ENCODE measurements around the gene AP5M1.
"Not testable (repeated sequence)": the region's sequence is repeated elsewhere in the genome, so short reads cannot be mapped to it uniquely, and the experiment has no call there.

AP5M1 gene

DNA sequence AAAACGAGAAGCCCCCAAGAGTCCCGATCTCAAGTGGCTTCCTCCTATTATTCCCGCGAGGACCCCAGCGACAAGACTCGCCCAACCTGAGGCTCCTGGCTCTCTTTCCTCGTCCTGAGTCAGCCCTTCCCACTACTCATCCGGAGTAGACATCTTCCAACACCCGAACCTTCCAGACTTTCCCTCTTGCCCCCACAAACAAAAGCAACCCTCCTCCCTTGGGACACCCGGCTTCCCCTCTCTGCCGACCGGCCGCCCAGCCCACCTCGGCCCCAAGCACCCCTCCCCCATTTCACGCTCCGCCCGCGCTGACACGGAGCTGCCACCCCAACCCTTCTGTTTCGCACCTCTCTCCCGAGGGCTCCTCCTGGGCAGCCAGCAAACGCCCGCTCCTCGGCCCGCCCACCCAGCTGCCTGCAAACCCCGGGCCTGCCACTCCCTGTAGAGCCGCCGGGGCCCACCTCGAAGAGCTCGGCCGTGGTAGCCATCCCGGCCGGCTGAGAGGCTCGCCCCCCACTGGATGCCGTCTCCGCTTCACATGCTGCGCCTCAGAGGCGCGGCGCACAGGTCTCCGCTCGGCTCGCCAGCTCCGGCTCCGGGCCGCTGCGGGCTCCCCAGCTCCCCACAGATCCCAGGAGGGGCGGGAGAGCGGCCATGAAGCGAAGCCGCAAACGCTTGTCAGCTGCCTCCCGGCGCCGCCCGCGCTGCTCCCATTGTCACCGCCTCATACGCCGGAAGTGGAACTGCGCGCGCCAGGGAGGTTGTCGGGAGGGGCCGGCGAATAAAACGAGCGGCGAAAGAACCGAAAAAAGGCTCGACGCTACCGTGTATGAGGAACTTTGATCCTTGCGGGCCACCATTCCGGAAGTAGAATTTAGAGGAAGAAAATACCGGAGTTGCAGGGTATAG, at the start of gene AP5M1, which contains the start of gene EXOC5:
AP5M1 (plus strand) TSS at position 811 of the 909 bp plus-strand sequence. CDS start 344 bp downstream, outside the sequence.
EXOC5 (minus strand) TSS at position 745 of the 909 bp plus-strand sequence; CDS start at position 488, 257 bp downstream.
- peak; percentile 95 to 98 for DNase-seq

DNA sequence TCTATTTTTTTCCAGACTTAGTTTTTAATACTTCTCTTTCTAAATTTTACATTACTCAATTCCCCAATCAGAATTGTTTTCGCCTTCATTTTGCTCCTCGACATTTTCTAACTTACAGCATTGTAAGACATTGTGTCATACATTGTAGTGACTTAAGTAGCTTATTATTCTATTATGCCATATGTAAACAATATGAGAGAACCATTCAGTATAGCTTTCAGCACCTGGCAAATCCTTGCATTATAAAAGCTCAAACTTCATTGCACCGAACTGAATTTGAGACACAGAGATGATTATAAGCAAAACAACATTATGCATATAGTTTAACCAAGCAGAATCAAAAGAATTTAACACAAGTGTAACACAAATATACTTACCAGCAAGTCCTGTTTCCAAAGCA, 46.8 kb upstream of the AP5M1 start:
- DNase-seq: no peak

- DNase-seq: no peak
Observed at GRCh38 chr14:57227083-57227482, 41.7 kb upstream of the AP5M1 start.

DNA sequence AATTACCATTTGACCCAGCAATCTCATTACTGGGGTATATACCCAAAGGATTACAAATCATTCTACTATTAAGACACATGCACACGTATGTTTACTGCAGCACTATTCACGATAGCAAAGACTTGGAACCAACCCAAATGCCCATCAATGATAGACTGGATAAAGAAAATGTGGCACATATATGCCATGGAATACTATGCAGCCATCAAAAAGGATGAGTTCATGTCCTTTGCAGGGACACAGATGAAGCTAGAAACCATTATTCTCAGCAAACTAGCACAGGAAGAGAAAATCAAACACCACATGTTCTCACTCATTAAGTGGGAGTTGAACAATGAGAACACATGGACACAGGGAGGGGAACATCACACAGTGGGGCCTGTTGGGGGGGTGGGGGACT, 40.5 kb upstream of the AP5M1 start:
- DNase-seq: not testable (repeated sequence)

DNA sequence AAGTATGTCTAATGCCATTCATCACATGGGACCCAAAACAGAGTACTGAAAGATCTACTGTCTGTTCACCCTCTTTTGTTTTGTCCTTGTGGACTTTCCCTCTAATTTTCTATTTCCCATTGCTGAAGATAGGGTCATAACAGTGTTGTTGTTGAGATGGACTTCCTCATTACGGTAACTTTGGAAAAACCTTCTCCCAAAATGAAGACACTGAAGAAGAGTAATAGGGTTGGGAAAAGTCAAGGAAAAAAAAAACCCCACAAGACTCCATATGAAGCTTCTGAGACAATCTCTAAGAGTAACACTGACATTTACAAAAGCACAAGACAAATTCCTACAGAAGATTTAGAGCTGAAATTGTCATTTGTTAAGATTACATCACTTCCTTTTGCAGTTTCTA, 36.8 kb upstream of the AP5M1 start:
- DNase-seq: no peak

DNA sequence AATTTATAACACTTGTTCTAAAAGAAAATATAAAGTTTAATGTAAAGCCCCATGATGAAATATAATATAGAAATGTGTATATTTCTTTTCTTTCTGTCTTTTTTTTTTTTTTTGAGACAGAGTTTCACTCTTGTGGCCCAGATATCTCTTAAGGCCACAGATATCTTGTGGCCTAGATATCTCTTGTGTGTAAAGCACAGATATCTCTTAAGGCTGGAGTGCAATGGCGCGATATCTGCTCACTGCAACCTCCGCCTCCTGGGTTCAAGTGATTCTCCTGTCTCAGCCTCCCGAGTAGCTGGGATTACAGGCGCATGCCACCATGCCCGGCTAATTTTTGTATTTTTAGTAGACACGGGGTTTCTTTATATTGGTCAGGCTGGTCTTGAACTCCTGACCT, 28.7 kb upstream of the AP5M1 start:
- not testable (repeated sequence) for DNase-seq

DNA sequence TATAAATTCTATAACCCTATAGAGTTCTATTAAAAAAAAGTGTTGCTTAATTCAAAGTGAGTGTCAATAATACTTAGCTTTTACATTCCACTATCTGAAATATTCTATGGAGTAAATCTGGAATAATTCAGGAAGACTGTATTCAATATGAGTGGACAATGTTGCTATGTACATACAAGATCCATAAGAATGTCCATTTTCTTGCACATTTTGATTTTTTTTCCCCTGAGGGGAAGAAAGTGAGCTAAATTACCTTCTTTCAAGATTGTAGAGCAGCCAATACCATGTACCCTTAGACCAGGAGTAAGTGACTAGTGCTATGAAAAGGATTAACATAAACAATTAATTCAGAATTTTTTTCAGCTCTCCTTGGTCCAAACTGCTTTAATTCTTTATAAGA, 25.5 kb upstream of the AP5M1 start:
- no peak for DNase-seq

DNA sequence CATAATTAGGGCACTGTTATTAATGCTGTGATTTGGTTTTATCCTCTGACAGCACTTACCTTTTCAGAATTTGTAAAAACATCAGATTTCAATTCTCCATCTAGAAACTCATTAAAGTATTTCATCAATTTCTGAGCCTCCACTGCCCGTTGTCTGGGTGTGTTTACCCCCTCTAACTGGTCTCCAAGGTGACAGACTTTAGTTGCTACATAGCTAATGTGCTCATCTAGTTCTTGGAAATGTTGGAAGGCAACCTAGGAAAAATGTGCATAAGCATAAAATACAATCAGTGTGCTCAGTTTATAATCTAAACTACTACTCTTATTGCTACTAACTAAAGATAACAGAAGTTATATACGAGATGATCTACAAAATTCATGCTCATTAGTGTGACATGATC, 24.7 kb upstream of the AP5M1 start:
- DNase-seq: no peak

DNA sequence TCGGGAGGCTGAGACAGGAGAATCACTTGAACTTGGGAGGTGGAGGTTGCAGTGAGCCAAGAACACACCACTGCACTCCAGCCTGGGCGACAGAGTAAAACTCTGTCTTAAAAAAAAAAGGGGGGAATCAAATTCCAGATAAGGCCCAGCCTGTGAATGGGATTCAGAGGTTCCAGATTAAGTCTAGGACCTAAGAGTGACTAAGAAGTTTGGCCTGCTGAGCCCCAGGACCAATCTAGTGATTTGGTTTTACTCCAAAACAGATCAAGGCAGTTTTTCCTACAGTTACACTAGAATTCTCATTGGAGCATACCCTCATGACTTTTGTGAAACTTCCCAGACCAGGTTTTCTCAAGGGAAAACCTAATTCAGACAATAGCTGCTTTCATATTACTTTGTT, 22.8 kb upstream of the AP5M1 start:
- DNase-seq: no peak

DNA sequence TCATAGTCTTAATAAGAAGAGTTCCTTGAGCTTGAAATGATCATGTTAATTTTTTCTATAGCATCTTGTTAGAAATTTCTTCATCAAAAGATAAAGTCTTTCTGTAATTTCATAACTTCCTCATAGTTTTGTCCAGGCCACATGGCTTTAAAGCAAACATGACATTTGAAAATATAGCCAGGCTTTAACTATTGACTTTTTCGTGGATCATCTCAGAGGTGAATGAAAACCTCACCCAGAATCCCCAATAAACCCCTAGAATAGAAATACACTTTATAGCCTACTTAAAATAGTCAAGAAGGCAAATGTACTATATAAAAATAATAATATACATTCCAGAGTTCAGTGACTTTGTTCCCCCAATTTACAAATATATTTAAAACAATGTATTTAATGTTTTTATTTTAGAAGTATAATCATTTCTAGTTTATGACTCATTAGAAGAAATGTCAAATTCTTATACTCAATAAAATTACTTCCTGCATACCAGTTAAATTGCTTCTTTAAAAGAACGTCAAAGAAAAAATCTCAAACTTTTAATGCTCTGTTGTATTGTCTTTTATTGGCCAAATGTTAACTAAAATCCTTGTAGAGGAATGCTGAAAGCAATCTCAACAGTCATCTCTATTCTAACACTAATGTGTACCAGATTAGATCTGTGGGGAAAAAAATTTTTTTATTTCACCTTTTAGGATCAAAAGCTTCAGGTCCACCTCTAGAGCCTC, 21.7 kb upstream of the AP5M1 start:
- DNase-seq: no peak

GRCh38 chr14:57254884-57255283, 13.9 kb upstream of the AP5M1 start:
- no peak for DNase-seq

DNA sequence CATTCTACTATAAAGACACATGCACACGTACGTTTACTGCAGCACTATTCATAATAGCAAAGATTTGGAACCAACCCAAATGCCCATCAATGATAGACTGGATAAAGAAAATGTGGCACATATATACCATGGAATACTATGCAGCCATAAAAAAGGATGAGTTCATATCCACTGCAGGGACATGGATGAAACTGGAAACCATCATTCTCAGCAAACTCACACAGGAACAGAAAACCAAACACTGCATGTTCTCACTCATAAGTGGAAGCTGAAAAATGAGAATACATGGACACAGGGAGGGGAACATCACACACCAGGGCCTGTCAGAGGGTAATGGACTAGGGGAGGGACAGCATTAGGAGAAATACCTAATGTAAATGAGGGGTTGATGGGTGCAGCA, 10.6 kb upstream of the AP5M1 start:
- not testable (repeated sequence) for DNase-seq

DNA sequence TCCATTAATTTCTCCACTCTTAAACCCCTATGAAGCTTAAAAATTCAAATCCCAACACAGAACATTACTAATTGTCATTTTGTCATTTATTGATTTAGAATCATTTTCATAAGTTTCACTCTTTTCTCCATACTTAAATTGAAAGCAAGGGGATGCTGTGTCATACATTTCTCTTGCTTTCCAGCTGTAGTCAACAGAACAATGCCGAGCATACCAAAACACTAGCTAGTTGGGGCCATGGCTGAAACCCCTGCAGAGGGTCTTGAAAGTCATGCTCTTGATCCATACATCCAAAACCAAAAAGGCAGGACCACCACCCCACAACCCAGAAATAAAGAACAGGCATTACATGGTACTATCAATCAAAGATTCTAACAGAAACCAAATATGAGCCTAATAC, 9.1 kb upstream of the AP5M1 start:
- no peak for DNase-seq

DNA sequence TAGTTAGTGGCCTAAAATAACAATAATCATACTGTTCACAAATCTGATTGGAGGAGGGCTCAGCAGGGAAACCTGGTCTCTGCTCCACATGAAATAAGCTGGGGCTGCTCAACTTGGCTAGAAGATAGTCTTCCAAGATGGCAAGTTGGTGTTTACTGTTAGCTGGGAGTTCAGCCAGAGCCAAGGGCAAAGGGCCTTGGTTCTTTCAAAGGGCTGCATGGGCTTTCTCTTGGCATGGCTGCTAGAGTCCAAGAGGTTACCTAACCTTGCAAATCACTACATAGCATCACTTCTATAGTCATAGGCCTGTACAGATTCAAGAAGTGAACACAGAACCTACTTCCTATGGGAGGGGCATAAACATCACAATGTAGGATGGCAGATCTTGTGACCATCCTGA, 7.2 kb upstream of the AP5M1 start:
- DNase-seq: no peak

DNA sequence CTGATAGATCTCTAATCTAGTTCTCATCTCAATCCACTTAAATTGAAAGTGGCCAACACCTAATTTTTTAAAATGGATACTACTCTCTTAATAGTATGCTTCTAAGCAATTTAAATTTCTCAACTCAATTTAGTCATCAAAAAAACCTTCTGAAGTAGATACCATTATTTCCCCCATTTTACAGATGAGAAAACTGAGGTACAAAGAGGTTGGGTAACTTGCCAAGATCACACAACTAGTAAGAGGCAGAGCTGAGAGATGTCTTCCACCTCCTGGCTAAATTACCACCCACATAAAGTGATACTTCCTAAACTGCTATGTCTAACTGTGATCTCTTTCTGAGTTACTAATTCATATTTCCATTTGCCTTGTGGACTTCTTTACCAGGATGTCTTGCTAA, 6.7 kb upstream of the AP5M1 start:
- no peak for DNase-seq

DNA sequence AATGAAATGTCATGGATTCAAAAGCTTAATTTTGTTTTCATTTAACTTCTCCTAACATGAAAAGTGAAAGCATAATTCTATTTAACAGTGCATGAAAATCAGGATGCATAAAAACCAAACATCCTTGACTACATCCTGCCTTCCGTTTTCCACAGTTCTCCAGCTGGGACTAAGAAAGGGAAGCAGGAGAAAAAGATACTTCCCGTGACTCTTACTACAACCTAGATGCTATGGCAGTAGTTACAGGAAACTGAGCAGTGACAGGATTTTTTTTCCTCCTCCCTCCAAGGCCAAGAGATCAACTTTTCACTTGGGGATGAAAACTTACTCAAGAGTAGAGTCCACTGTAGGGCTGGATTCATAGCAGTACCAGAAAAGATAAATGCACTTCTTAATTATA, 2.7 kb upstream of the AP5M1 start:
- DNase-seq: no peak

DNA sequence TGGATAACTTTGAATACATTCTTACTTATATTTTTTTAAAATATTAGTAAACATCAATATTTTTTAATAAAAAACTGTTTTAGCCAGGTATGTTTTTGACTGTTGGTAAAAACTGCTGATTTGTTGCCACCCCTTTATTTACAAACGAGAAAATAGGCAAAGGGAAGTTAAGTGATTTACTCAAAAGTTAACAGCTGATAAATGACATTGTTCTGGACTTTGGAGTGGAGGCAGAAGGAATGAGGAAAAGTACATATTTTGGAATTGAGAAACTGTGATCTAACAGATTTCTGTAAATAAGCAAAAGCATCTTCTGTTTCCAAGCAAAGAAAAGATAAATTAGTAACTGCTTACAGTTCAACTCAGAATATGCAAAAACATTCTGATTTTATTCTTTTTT, 4.5 kb downstream of the AP5M1 start:
- no peak for DNase-seq

DNA sequence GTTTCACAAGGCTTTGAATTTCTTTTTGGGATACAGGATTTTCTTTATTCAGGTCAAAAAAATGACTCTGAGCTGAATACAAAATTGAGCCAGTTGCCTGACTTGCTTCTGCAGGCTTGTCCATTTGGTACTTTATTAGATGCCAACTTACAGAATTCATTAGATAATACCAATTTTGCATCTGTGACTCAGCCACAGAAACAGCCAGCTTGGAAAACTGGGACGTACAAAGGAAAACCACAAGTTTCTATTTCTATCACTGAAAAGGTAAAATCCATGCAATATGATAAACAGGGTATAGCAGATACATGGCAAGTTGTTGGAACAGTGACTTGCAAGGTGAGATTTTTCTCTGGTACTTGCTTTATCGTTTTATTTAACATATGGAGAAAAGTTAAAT, 5.8 kb downstream of the AP5M1 start:
- no peak for DNase-seq

DNA sequence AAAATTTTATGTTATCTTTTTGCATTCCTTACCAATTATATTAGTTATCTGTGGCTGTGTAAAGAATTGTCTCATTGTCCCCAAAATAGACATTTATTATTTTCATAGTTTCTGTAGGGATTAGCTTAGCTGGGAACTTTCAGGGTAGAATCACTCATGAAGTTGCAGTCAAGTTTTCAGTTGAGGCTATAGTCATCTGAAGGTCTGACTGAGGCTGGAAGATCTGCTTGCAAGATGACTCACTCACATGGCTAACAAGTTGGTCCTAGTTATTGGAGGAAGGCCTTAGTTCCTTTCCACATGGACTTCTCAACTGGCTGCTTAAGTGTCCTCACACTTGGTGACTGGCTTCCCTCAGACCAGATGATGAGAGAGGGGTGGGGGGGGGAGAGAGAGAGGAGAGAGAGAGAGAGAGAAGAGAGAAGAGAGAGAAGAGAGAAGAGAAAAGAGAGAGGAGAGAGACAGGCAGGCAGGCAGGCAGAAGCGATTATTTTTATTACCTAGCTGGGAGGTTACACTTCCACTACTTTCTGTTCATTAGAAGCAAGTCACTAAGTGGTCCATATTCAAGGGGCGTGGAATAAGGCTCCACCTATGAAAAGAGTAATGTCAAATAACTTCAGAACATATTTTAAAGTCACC, 6.4 kb downstream of the AP5M1 start:
- DNase-seq: no peak

- no peak for DNase-seq
Observed at GRCh38 chr14:57277062-57277461, 8.3 kb downstream of the AP5M1 start.

- no peak for DNase-seq
Observed at GRCh38 chr14:57287745-57288144, 19.0 kb downstream of the AP5M1 start.

DNA sequence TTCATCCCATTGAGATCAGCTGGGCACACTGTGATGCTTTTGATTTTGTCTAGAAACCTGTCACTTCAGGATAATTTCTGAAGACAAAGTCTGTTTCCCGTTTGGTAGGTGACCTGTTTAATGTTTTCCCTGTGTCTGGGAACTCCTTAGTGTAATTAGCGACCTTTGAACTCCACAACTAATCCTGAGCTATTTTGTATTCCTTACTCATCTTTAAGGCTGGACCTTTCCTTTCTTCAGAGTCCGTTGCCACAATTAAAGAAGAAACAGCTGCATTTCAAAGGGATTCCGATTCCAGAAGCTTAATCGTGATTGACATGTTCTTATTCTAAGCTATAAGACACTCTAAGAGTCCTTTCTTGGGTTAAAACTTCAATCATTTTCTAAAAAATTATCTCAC, 22.0 kb downstream of the AP5M1 start:
- DNase-seq: no peak

Data from NCI-H524 (cell line).